ENCODE results near the gene TCAF1.

- TF ChIP-seq CTCF (IDR thresholded peaks at IDR 0.05), result no peak
- no peak for TF ChIP-seq EZH2 (IDR thresholded peaks at IDR 0.05; ENCODE audit: borderline replicate concordance, insufficient read depth, low read depth, low read length, poor library complexity, severe bottlenecking)
Measured at GRCh38 chr7:143900230-143900766, 1.7 kb downstream of the TCAF1 start.
